NCI-H2227 (cell line): ENCODE measurements around the gene ADSS1.

Experiments used
- DNase-seq: peaks from one replicate; lab custom pipeline; 2025; ENCODE audit not compliant: unreplicated experiment; lab: John Stamatoyannopoulos, UW

ADSS1 gene

DNA sequence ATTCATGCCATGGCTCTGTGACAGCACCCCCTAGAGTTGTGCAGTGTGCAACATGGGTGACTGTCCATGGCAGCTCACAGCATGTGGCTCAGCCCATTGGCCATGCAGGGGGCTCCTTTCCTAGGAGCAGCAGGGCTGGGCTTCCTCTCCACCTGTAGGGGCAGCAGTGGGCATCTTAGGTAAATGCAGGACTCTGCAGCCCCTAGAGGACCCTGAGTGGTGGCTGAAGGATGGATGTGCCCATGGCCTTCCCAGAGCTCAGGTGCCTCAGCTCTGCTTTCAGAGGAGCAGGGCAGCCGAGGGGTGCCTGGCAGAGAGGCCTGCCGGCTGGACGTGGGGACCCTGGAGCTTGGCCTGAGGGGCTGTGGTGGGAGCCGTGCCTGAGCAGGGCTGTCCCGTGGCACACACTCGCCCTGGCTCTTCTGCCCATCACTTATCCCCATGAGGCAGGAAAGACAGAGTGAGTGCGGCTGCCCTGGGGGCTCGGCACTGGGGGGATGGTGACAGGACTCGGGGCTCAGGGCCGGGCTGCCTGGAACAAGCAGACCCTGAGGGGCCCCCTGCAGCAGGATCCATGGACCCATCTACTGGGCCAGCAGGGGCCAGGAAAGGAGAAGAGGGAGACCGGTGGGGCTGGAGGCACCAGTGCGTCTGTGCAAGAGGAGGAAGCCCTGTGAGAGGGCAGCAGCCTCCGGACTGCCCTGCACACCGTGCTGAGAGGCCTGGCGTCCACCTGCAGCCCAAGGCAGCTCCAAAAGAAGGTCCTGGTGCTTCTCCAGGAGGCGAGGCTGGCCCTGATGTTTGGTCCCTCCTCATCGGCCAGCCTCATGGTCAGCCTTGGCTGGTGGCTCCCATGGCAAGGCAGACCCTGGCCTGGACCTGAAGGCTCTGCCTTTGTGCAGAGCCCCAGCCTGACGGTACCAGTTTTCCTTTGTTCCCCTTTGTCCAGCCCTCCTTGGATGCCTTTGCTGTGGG lies 7.6 kb downstream of the ADSS1 start:
- no peak for DNase-seq

DNA sequence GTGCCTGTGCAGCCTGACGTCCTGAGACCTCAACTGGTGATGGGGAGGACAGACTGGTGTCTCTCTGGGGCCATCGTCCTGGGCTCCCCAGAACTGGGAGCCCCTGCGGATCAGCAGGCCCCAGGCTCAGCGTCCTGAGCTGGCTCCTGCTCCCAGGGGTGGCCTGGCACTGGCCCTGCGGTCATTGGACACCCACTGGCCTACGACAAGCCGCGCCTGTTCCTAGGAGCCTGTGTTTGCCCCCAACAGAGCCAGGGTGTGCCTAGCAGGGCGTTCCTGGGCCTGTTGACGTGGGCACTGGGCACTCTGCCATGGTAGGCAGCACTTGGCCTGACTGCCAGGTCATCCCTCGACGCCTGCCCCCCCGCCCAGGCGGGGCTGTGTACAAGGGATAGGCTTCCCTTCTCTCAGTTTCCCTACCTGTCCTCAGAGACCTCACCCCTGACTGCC lies 8.4 kb downstream of the ADSS1 start:
- DNase-seq: no peak

DNA sequence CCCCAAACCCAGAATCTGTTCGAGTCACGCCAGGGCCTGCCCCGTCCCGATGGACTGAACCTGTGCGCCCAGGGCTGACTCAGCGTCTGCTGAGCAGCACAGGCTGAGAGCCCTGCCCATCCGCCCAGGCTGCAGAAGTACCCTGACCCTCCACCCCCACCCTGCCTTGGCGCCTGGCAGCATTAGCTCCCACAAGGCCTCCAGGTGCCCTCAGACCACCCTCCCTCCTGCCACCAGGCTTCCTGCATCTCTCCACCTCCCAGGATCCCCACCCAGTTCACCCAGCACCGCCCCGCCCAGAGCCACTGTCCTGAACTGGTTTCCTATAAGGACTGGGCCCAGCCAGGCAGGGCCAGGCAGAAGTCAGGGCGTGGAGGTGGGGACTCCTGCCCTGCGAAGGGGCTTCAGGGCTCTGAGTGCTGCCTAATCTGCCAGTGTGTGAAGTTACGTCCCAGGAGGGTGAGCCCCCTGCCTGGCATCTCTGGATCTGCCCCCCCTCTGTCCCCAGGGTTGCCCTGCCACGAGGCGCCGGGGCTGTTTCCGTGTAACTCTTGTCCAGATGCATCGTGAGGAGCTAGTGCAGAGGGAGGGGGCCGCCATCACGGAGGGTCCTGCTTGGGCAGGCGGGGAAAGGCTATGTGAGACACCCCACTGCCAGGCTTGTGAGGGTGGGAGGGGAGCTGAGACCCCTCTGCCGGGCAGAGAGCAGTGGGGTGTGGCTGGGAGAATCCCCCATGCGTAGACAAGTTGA lies 9.1 kb downstream of the ADSS1 start:
- DNase-seq: no peak

DNA sequence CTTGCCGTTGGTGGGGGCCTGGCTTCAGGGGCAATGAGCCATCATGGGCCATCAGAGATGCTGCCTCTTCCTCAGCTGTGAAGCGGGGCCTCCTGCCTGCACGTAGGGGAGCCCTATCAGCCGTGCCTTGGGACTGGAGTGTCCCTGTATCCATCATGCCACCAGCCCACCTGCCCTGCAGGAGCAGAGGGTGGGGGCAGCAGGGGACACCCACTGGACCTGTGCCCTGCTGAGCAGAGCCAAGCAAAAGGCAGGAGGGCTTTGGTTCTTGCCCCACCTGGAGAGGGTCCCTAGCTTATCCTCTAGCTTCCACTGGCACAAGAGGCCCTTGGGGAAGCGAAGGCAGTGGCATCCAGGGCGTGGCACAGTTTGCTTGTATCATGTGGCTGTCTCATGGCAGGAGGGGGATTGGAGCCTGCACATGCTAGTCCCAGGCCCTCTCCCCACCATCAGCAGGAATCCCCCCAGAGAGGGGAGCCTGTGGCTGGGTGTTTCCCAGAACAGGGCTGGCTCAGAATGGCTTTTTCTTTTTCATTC lies 10.1 kb downstream of the ADSS1 start:
- no peak for DNase-seq

DNA sequence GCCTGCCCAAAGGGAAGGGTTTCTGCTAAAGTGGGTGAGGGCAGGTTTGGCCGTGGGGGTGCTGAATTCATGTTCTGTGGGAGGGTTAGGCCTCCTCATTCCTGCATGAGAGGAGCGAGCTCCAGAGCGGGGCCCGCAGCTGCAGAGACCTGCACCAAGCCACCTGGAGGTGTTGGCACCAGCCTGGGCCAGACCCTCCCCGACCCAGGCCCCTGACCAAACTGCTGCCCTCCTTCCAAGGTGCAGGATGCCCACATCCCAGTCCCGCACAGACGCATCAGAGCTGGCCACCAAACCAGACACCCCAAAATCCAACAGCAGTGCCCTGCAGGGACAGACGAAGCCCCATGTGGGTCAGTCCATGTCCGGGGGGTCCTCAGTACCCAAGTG lies 10.6 kb downstream of the ADSS1 start:
- no peak for DNase-seq

DNA sequence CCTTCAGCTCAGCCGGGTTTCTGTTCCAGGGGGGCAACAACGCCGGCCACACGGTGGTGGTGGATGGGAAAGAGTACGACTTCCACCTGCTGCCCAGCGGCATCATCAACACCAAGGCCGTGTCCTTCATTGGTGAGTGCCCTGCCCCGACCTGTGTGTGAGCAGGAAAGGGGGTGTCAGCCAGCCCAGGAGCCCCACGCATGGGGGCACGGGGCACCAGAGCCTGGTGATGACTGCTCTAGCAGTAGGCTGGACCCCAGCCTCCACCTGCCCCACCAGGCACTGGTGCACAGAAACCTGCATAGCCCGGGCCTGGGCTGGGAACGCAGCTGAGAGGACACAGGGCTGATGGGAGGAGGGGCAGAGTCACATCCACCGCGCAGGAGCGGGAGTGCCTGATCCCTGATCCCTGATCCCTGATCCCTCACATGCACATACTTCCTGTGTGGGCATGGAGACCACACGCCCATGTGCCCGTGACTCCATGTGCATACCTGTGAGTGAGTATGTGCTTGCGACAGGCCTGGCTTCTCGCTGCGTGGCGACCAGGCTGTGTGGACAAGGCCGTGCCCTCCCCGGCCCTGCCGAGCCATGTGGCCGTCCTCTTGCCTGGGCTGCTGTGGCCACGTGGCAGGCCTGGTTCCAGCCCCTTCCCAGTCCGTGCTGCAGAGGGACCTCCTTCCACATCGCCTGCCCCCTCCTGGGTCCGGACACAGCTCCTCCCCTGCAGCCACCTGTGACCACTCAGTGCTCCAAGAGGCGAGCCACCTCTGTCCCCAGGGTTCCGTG lies 11.2 kb downstream of the ADSS1 start:
- no peak for DNase-seq

DNA sequence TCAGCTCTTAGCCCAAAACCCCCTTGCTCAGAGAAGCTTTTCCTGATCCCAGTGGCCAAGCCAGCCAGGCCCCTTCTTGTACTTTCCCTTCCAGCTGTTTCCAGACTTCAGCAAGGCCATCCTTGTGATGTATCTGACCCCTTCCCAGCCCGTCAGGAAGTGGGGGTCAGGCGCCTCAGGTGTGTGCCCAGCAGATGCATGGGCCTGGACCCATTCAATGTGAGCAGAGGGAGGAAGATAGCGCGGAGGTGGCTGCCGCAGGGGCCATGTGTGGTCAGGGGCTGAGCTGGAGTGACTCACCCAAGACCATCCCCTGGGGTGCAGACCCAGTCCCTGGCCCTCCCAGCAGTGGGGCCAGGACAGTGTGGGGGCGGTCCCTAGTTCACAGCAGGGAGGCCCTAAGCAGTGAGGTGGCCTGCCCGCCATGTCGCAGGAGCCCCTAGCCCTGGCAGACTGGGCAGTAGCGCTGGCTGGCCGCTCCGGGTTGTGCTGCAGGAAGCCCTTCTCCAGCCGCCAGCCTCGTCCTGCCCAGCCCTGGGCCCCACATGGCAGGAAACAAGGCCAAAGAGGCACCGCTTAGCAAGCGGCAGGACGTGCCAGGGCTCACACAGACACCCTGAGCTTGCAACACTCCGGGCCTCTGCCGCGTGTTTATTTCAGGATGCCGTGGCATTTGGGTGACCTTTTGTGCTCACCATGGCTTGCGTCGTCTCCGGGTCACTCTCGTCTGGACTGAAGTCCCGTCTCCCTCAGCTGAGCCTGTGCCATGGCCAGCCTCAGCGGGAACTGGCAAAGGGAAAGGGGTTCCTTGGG lies 12.0 kb downstream of the ADSS1 start:
- DNase-seq: no peak

DNA sequence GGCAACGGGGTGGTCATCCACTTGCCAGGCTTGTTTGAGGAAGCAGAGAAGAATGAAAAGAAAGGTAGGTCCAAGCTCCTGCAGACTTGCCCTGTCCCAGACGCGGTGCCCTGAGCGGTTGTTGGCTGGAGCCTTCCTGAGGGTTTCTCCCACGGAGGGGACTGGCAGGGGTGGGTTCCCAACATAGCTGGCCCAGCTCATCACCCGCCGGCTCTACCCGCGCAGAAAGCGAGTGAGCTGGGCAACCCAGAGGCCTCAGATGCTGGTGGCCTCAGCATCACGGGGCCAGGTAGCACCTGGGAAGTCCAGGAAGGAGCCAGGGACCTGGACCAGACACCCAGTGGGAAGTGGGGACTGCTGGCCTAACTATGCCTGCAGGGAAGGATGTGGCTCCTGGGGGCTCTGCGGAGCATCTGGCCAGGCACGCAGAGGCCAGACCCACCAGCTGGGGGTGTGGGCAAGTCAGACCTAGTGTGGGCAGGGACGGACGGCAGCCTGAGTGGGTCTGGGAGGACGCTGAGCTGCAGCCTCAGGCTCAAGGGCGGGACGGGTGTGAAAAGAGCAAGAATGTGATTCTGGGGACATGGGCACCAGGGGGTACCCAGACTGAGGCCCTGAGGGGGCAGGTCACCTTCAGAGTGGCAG lies 14.5 kb downstream of the ADSS1 start:
- no peak for DNase-seq

DNA sequence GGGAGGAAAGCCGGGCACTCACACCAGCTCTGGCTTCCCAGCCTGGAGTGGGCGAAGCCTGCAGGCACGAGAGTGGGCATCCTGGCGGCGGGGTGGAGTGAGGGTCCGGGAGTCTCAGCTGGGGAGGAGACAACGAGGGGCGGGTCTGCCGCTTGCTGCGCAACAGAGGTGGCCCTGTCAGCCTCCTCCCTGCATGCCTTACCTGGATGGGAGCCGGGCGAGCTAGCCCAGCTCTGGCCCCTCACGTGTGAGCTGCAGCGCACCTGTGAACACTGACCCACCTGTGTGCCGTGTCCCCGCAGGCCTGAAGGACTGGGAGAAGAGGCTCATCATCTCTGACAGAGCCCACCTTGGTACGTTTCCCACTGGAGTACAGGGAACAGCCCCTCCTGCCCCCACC lies 15.0 kb downstream of the ADSS1 start:
- no peak for DNase-seq

DNA sequence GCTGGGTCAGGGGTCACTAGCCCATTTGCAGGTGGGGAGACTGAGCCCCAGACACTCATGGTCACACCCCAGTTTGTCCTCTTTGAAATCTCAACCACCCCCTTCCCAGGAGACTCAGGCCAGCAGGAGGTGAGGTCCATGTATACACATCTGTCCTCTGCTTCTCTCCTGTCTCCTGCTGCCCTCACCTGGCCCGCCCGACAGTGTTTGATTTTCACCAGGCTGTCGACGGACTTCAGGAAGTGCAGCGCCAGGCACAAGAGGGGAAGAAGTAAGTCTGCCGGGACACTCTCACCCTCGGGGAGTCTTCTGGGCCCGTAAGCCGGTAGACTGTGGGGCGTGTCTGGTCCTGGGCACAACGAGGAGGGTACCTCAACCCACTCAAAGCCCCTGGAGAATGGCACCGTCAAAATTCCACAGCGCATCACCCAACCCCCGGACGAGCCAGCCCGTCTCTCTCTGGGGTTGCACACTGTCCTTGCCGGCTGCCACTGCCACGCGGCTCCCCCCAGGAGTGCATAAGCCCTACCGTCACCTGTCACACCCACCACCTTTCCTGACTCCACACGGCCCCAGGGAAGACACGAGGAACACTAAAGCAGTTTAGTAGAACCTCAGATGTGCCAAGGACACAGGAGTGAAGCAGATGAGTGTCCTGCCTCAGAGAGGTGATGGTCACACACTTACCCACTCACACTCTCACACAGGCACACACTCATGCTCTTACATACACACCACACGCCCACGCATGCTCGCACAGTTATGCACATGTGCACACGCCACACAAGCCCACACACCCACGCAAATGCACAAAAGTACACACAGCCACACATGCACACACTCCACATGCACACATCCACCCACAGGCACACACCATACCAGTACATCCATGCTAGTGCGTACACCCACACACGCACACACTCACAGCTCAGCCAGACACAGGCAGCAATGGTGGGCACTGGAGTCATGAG lies 15.8 kb downstream of the ADSS1 start:
- DNase-seq: no peak

DNA sequence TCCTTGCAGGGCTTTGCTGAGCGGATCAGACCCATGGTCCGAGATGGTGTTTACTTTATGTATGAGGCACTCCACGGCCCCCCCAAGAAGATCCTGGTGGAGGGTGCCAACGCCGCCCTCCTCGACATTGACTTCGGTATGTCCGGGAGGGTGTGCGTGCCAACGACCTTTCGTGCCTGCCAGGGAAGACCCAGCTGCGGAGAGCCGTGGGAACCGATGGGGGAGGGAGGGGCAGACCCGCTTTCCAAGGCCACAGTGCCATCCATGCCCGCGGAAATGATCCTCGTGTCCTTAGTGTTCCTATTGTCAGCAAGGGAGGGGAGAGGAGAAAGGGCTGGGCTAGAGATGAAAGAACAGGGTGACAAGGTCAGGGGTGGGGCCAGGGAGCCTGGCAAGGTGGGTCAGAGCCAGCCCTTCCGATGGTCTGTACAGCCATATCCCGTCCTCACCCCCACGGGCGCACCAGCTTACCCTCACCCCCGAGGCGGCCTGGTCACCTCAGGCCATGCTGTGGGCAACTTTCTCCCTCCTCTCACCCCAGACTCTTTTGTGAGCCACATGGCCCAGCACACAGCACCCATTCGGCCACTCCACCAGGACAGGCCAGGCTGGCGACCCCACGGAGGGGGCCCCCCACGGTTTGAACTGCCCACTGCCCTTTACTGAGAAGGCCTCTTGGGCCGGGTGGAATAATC lies 17.2 kb downstream of the ADSS1 start:
- no peak for DNase-seq

DNA sequence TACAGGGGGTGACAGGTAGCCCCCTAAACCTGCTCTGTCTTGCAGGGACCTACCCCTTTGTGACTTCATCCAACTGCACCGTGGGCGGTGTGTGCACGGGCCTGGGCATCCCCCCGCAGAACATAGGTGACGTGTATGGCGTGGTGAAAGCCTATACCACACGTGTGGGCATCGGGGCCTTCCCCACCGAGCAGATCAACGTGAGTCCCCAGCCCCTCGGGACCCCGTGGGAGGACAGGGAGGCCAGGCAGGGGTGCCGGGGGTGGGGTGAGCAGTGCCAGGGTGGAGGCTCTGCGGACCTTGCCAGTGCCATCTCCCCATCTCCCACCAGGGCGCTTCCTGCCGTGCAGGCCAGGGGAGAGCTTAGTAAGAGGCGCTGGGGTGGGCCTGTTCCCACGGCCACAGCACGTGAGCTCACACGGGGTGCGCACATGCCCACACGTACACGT lies 17.8 kb downstream of the ADSS1 start:
- DNase-seq: no peak

DNA sequence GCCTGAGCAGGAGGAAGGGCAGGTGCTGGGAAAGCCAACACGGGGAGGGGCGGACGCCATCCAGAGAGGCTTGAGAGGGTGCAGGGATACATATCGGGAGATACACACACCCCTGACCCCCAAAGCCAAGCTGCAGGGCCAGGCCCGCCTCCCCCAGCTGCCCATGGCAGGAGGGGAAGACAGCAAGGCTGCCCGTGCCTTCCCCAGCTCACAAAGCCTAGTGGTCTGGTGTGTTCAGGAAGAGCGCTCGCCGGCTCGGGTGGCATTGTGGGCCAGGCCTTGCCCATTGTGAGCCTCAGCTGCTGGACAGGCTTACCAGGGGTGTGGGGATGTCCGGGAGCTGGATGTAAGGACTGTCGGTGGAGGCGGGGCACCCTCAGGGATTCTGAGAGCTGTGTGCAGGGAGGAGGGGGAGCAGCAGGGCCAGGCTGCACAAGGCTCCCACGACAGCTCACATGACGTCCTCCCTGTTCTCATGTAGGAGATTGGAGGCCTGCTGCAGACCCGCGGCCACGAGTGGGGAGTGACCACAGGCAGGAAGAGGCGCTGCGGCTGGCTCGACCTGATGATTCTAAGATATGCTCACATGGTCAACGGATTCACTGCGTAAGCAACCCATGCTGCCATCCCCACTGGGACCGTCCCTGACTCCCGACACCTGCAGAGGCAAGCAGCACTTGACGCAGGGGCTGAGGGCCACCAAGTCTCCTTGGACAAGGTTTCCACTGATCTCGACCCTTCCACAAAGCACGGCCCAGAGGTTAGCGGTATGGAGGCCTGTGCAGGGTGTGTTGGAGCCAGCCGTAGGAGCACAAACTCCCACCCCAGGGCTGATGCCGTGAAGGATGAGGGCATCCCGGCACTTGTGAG lies 18.8 kb downstream of the ADSS1 start:
- no peak for DNase-seq

DNA sequence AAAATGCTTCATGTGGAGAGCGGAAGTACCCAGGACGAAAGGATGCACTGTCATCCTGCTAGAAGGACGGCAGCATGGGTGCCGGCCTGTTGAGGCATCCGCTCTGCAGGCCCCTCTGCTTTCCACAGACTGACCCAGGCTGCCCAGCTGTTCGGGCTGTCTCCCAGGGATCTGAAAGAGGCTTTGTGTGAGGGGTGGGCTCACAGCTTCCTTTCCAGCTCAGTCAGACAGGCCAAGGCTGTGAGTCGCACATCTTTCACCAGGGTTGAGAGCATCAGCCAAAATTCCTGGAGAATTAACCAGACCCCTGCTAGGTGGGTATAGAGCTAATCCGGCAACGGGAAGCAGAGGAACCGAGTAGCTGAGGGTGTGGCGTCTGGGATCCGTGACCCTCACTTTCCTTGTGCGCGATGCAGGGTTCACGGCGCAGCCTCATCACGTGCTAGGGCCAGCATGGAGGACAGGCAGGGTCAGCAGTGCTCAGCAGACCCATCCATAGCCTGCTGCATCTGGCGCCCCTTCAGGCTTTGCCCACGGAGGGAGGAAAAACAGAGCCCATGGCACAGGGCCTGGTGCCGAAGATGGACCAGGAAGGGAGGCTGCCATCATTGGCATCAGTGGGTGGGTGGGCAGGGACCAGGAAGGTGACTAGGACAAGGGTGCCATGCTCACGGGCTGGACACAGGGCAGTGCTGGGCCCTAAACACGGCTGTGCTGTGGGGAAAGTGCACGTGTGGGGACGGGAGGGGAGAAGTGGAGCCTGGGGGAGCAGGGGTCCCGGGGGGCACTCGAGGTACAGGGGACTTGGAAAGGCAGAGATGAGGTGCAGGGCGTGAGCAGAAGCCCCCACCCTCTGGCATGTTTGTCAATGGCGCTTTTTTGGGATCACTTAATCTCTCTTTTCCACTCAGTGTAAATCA lies 19.7 kb downstream of the ADSS1 start:
- no peak for DNase-seq

DNA sequence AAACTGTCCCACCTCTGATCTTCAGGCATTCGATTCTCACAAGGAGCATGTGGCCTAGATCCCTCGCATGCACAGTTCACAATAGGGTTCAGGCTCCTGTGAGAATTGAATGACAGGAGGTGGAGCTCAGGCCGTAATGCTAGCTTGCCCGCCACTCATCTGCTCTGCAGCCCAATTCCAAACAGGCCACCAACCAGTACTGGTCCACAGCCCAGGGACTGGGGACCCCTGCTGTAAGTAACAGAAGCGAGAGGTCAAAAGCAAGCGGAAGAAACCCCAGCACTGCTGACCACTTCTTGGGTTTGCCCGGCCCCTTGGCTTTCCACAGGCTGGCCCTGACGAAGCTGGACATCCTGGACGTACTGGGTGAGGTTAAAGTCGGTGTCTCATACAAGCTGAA lies 20.5 kb downstream of the ADSS1 start:
- DNase-seq: no peak

DNA sequence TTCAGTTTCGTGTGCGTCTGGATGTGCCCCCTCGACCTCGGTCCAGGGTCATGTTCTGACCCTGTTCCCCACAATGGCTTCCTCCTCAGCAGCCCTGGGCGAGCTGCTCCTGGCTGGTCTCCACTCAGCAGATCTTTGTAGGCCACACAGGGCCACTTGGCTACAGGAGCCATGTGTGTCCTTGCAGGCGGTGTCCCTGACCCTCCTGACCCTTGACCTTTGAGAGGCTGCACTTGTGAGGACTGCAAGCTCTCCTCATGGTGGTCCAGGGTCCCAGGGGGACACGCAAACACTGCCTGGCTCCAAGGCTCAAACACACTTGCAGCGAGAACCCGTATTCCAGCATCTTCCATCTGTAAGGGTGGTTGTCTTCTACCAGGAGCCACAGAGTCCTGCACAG lies 21.4 kb downstream of the ADSS1 start:
- no peak for DNase-seq
